IMR-90 (cell line): ENCODE results near the gene APOBEC3F. TPM values are rescaled to one million over a fixed set of nuclear protein-coding genes. Genes with fewer than 3 reads are reported as not detected.

Experiments used
- ATAC-seq: fragments of 200-7000 bp; cut with Tn5 transposase; 2 replicates; pipeline ENCODE4 v1.9.1; 2020; ENCODE audit warnings: low read depth, mild to moderate bottlenecking, moderate library complexity
- BruUV-seq: library from RNA; stranded (reverse); fragments of 400-500 nt; replicated peaks from 2 replicates; lab custom pipeline; 2021; lab: Mats Ljungman, UMichigan
- CTCF ChIA-PET: fragments of 300-600 bp; formaldehyde crosslinking; extraction: SDS; loops from one replicate; lab custom pipeline; 2021; ENCODE audit warnings: antibody characterized with exemption; lab: Yijun Ruan, JAX
- POLR2A ChIA-PET: fragments of 300-600 bp; sonication (Branson Sonifier 250); formaldehyde crosslinking; loops from one replicate; lab custom pipeline; 2022; ENCODE audit warnings: antibody characterized with exemption; ENCODE audit not compliant: unreplicated experiment; lab: Charles Lee
- DNase-seq: peaks from one replicate; pipeline ENCODE4 v3.0.0; 2013
- H2AFZ ChIP-seq: replicated peaks from 2 replicates; pipeline ENCODE3; 2013; ENCODE audit warnings: low read length, mild to moderate bottlenecking; ENCODE audit not compliant: poor library complexity
- H2AK5ac ChIP-seq: 2 replicates; pipeline ENCODE4 v1.6.1; 2013; ENCODE audit warnings: low read depth, low read length, inconsistent platforms
- H2AK9ac ChIP-seq: replicated peaks from 2 replicates; pipeline ENCODE3; 2013; ENCODE audit warnings: mild to moderate bottlenecking, low read depth, low read length, moderate library complexity; ENCODE audit not compliant: poor library complexity
- H2BK120ac ChIP-seq: 2 replicates; pipeline ENCODE4 v1.6.1; 2013; ENCODE audit warnings: low read depth, low read length, inconsistent platforms
- H2BK15ac ChIP-seq: 3 replicates; pipeline ENCODE4 v1.6.1; 2013; ENCODE audit warnings: low read depth, low read length, inconsistent platforms
- H2BK20ac ChIP-seq: 2 replicates; pipeline ENCODE4 v1.6.1; 2013; ENCODE audit warnings: low read depth, mild to moderate bottlenecking, inconsistent platforms, low read length, moderate library complexity
- H2BK5ac ChIP-seq: 2 replicates; pipeline ENCODE4 v1.6.1; 2013; ENCODE audit warnings: mild to moderate bottlenecking, low read depth, low read length, inconsistent platforms; ENCODE audit not compliant: poor library complexity, severe bottlenecking
- H3K14ac ChIP-seq: replicated peaks from 2 replicates; pipeline ENCODE4 v1.6.1; 2013; ENCODE audit warnings: low read depth, low read length, inconsistent platforms
- H3K18ac ChIP-seq: 2 replicates; pipeline ENCODE4 v1.6.1; 2013; ENCODE audit warnings: low read depth, low read length, control low read depth
- H3K23ac ChIP-seq: 2 replicates; pipeline ENCODE4 v1.6.1; 2013; ENCODE audit warnings: low read depth, low read length, inconsistent platforms
- H3K27ac ChIP-seq: 2 replicates; pipeline ENCODE4 v1.5.1; 2013; ENCODE audit warnings: mild to moderate bottlenecking, control low read depth, low read length; ENCODE audit not compliant: insufficient read depth
- H3K27me3 ChIP-seq: 2 replicates; pipeline ENCODE4 v1.6.1; 2013; ENCODE audit warnings: low read length; ENCODE audit not compliant: control insufficient read depth, insufficient read depth
- H3K36me3 ChIP-seq: 2 replicates; pipeline ENCODE4 v1.6.1; 2013; ENCODE audit warnings: low read length, mixed read lengths; ENCODE audit not compliant: control insufficient read depth, insufficient read depth
- H3K4ac ChIP-seq: 2 replicates; pipeline ENCODE4 v1.6.1; 2013; ENCODE audit warnings: low read depth, low read length, inconsistent platforms
- H3K4me1 ChIP-seq: 2 replicates; pipeline ENCODE4 v1.6.1; 2013; ENCODE audit warnings: low read length, mixed read lengths; ENCODE audit not compliant: control insufficient read depth, insufficient read depth
- H3K4me2 ChIP-seq: 2 replicates; pipeline ENCODE4 v1.6.1; 2013; ENCODE audit warnings: low read depth, mild to moderate bottlenecking, control low read depth, low read length, moderate library complexity
- H3K4me3 ChIP-seq: 2 replicates; pipeline ENCODE4 v1.5.1; 2013; ENCODE audit warnings: low read depth, mild to moderate bottlenecking, control low read depth, low read length, moderate library complexity; ENCODE audit not compliant: insufficient read depth
- H3K56ac ChIP-seq: 2 replicates; pipeline ENCODE4 v1.6.1; 2013; ENCODE audit warnings: low read length, inconsistent platforms; ENCODE audit not compliant: insufficient read depth; ENCODE audit errors: extremely low read depth
- H3K79me1 ChIP-seq, 2 experiments: 2 replicates each; pipeline ENCODE4 v1.6.1; 2013; ENCODE audit warnings: low read length in 2 of 2, inconsistent platforms in 1 of 2, low read depth in 1 of 2
- H3K9ac ChIP-seq: 2 replicates; pipeline ENCODE4 v1.6.1; 2013; ENCODE audit warnings: low read depth, low read length, control low read depth
- H3K9me1 ChIP-seq: 2 replicates; pipeline ENCODE4 v1.6.1; 2013; ENCODE audit warnings: low read length, inconsistent platforms; ENCODE audit not compliant: insufficient read depth
- H3K9me3 ChIP-seq: 2 replicates; pipeline ENCODE4 v1.6.1; 2013; ENCODE audit warnings: low read length; ENCODE audit not compliant: control insufficient read depth, insufficient read depth
- H4K20me1 ChIP-seq: 2 replicates; pipeline ENCODE4 v1.6.1; 2013; ENCODE audit warnings: low read length, inconsistent platforms; ENCODE audit not compliant: insufficient read depth
- H4K5ac ChIP-seq: 2 replicates; pipeline ENCODE4 v1.6.1; 2013; ENCODE audit warnings: mild to moderate bottlenecking, low read depth, low read length, control low read depth
- H4K8ac ChIP-seq, 2 experiments: 2 replicates each; pipeline ENCODE4 v1.6.1; 2013; ENCODE audit warnings: low read depth in 2 of 2, low read length in 2 of 2, control low read depth in 1 of 2, inconsistent platforms in 1 of 2
- H4K91ac ChIP-seq: 2 replicates; pipeline ENCODE4 v1.6.1; 2013; ENCODE audit warnings: low read depth, low read length, inconsistent platforms; ENCODE audit not compliant: insufficient read depth
- BHLHE40 ChIP-seq: fragments of 150-350 bp; IDR thresholded peaks from 2 replicates; pipeline ENCODE4 v1.6.1; 2016; ENCODE audit warnings: mild to moderate bottlenecking, low read depth, low read length
- CEBPB ChIP-seq: IDR thresholded peaks from 2 replicates; pipeline ENCODE4 v1.6.1; 2012; ENCODE audit warnings: low read depth, low read length, improper control_type of control experiment
- CHD1 ChIP-seq: IDR thresholded peaks from 2 replicates; pipeline ENCODE4 v1.6.1; 2012; ENCODE audit warnings: low read depth, low read length, improper control_type of control experiment
- CTCF ChIP-seq: conservative IDR thresholded peaks from 2 replicates; pipeline ENCODE4 v1.5.1; 2012; ENCODE audit warnings: mild to moderate bottlenecking, low read depth, low read length, improper control_type of control experiment
- FOS ChIP-seq: fragments of 150-350 bp; IDR thresholded peaks from 2 replicates; pipeline ENCODE4 v1.6.1; 2016; ENCODE audit warnings: low read depth, low read length
- MAFK ChIP-seq: IDR thresholded peaks from 2 replicates; pipeline ENCODE4 v1.6.1; 2012; ENCODE audit warnings: low read depth, low read length, improper control_type of control experiment
- MAZ ChIP-seq: IDR thresholded peaks from 2 replicates; pipeline ENCODE4 v1.6.1; 2012; ENCODE audit warnings: low read depth, mild to moderate bottlenecking, low read length, improper control_type of control experiment, moderate library complexity, borderline replicate concordance
- MXI1 ChIP-seq: IDR thresholded peaks from 2 replicates; pipeline ENCODE4 v1.6.1; 2012; ENCODE audit warnings: low read depth, mild to moderate bottlenecking, low read length, moderate library complexity, borderline replicate concordance
- NFE2L2 ChIP-seq: fragments of 150-350 bp; IDR thresholded peaks from 2 replicates; pipeline ENCODE4 v1.6.1; 2016; ENCODE audit warnings: low read depth, mild to moderate bottlenecking, low read length
- POLR2A ChIP-seq: IDR thresholded peaks from 2 replicates; pipeline ENCODE4 v1.6.1; 2012; ENCODE audit warnings: mild to moderate bottlenecking, low read depth, low read length
- RCOR1 ChIP-seq: IDR thresholded peaks from 2 replicates; pipeline ENCODE4 v1.6.1; 2012; ENCODE audit warnings: mild to moderate bottlenecking, low read length, improper control_type of control experiment; ENCODE audit not compliant: insufficient replicate concordance
- USF2 ChIP-seq: fragments of 150-350 bp; IDR thresholded peaks from 2 replicates; pipeline ENCODE4 v1.6.1; 2017; ENCODE audit warnings: mild to moderate bottlenecking, antibody characterized with exemption, low read length, low read depth
- WGBS, 2 experiments: methylation state at CpG; one replicate each; pipeline versions ENCODE4 v1.1.5 to v1.1.7; 2013; ENCODE audit warnings: missing lambda C conversion rate in 2 of 2; ENCODE audit not compliant: insufficient read length in 1 of 2; ENCODE audit errors: extremely low coverage in 2 of 2; 5-methylcytosine and 5-hydroxymethylcytosine counted together
- dilution Hi-C: fragments of 300-500 bp; cut with HindIII; formaldehyde crosslinking; loops from one replicate; pipeline ENCODE4 v1.14.3; 2018; ENCODE audit warnings: low sequenced_read_pairs; ENCODE audit not compliant: unreplicated experiment
- in situ Hi-C: fragments of 300-500 bp; cut with MboI; formaldehyde crosslinking; loops from 3 replicates; pipeline ENCODE4 v1.14.3; 2019; ENCODE audit warnings: low sequenced_read_pairs, inconsistent platforms, mixed read lengths
- intact Hi-C: fragments of 100-400 bp; cut with micrococcal nuclease; formaldehyde crosslinking; loops from 2 replicates; pipeline ENCODE4 v1.10.0; 2022
- polyA plus RNA-seq, 3 experiments: library from polyadenylated mRNA; depleted of rRNA; stranded (reverse); fragments of >200 nt; gene quantifications; 2 replicates each; pipeline ENCODE4 v1.2.3, GENCODE V29; 2012; ENCODE audit warnings: low replicate concordance in 1 of 3
- total RNA-seq: library from RNA; depleted of rRNA; stranded (reverse); fragments of >200 nt; gene quantifications from 2 replicates; pipeline ENCODE4 v1.2.3, GENCODE V29; 2012

The APOBEC3F gene
- total and polyA plus RNA-seq, 2 of the 4 experiments (the other 2 are of a cell fraction) = 3.4 to 8.3 TPM

GRCh38 chr22:39029227-39029626 is 11.4 kb upstream of the APOBEC3F start:
- Histone ChIP-seq H3K4me3 (no peak overlapping the region), H3K9ac (no peak overlapping the region), H2BK5ac (no peak overlapping the region), H3K9me3 (no peaks in the 10 kb centered on the region), H3K79me1 (no peaks in the 10 kb centered on the region), H3K27ac (no peak overlapping the region), H3K18ac (no peak overlapping the region), H2AK9ac (no peak overlapping the region), H2BK15ac (no peak overlapping the region), H4K5ac (no peak overlapping the region), H3K4me2 (no peak overlapping the region), H3K23ac (no peak overlapping the region), H2BK20ac (no peak overlapping the region), H3K4me1 (no peaks in the 10 kb centered on the region), H3K36me3 (peaks cover 1% of the 10 kb centered on the region; the same call in 1 of the 2 replicates), H2AK5ac (no peak overlapping the region), H4K91ac (no peak overlapping the region), H4K8ac (no peak overlapping the region), H3K56ac (no peak overlapping the region), H3K27me3 (no peaks in the 10 kb centered on the region), H3K9me1 (no peaks in the 10 kb centered on the region), H2AFZ (no peak overlapping the region), H3K4ac (no peak overlapping the region), H3K14ac (no peak overlapping the region), H4K20me1 (no peaks in the 10 kb centered on the region), H2BK120ac (no peak overlapping the region)
- CTCF ChIA-PET = interaction anchor here (0.6 kb wide), 1 partner anchor 96 kb away, joined by 7 read pairs; no protein-coding TSS in a partner anchor
- TF ChIP-seq MXI1 (no peak), FOS (no peak), USF2 (no peak), CEBPB (no peak), MAFK (no peak), CTCF (no peak), RCOR1 (no peak), MAZ (no peak), POLR2A (no peak), BHLHE40 (no peak), NFE2L2 (no peak), CHD1 (no peak)
- POLR2A ChIA-PET = interaction anchor here (0.6 kb wide), 1 partner anchor 26 kb away, joined by 3 read pairs; no protein-coding TSS in a partner anchor
- WGBS, 2 experiments = 97% methylated on average over 4 of the region's 13 CpGs; no CpG with 5 or more reads in 1 of the 2 experiments
- BruUV-seq = no TSS peak
- in situ Hi-C loops (no loop called here), dilution Hi-C loops (no loop called here), intact Hi-C loops (no loop called here)
- ATAC-seq (no peak), DNase-seq (no peak)
